Left ventricle myocardium superior (tissue), 1 donor: ENCODE data around the gene EDEM2. TPM values are rescaled to one million over a fixed set of nuclear protein-coding genes. Genes with fewer than 3 reads are reported as not detected.
A peak's percentile ranks its signal among the peaks of the same experiment; 100 is the strongest.
"Not testable (repeated sequence)": the region's sequence is repeated elsewhere in the genome, so short reads cannot be mapped to it uniquely, and the experiment has no call there.

Experiments used
- ATAC-seq: fragments of 200-7000 bp; cut with Tn5 transposase; one replicate; pipeline ENCODE4 v1.9.1; 2020; ENCODE audit warnings: mild to moderate bottlenecking, moderate library complexity
- DNase-seq: peaks from one replicate; pipeline ENCODE4 v3.0.0-alpha.2; 2020
- intact Hi-C: fragments of 100-400 bp; cut with micrococcal nuclease; formaldehyde crosslinking; loops from one replicate; pipeline ENCODE4 v1.11.0; 2022
- total RNA-seq: library from RNA; stranded (reverse); fragmentation: NEBNext Ultra II Directional; extraction: Animal tissue kit (Norgen Biotek cat#: 25700); gene quantifications from one replicate; pipeline ENCODE4 v1.2.1, GENCODE V29; 2021
- donor health status: DM: no; HTN: yes; CAD: no; lungs with severe emphysema.

EDEM2 gene
- total RNA-seq, 1 donor from 2014 or later: 9.7 TPM

- DNase-seq (peak; percentile 85), ATAC-seq (peak; percentile 96)
- intact Hi-C loops: no loop called here
These were observed 24.8 kb upstream of the EDEM2 start, which contains the start of gene PROCR for GRCh38 chr20:35171753-35172433. TSS of gene PROCR (plus strand) at chr20:35172072. CDS start at chr20:35172155, 83 bp downstream.

GRCh38 chr20:35171438-35171752 lies 24.3 kb upstream of the EDEM2 start:
- ATAC-seq (no peak), DNase-seq (no peak)
- intact Hi-C loops: no loop called here

- DNase-seq, intact Hi-C loops: not testable (repeated sequence)
These were observed 21.7 kb upstream of the EDEM2 start for GRCh38 chr20:35168701-35169409.

GRCh38 chr20:35167787-35168186 lies 20.7 kb upstream of the EDEM2 start:
- DNase-seq (no peak), ATAC-seq (no peak)
- intact Hi-C loops: no loop called here

More at GRCh38 chr20:35168701-35169409, 21.7 kb upstream of the EDEM2 start:
- ATAC-seq: not testable (repeated sequence)

GRCh38 chr20:35166242-35166830 lies 19.2 kb upstream of the EDEM2 start:
- ATAC-seq (peak; percentile 94), DNase-seq (peak; percentile 75)
- intact Hi-C loops: no loop called here

- intact Hi-C loops: no loop called here
- ATAC-seq (no peak), DNase-seq (no peak)
These were observed 18.4 kb upstream of the EDEM2 start for GRCh38 chr20:35165221-35166185.

GRCh38 chr20:35164531-35164930 lies 17.4 kb upstream of the EDEM2 start:
- DNase-seq, ATAC-seq, intact Hi-C loops: not testable (repeated sequence)

GRCh38 chr20:35160341-35160740 lies 13.2 kb upstream of the EDEM2 start:
- intact Hi-C loops, DNase-seq, ATAC-seq: not testable (repeated sequence)

- no peak for ATAC-seq
- no peak for DNase-seq
- intact Hi-C loops: no loop called here
These were observed 9.8 kb upstream of the EDEM2 start for GRCh38 chr20:35156978-35157377.

- intact Hi-C loops: no loop called here
- ATAC-seq (no peak), DNase-seq (no peak)
These were observed 8.8 kb upstream of the EDEM2 start for GRCh38 chr20:35155936-35156335.

- intact Hi-C loops: no loop called here
- peak; percentile 80 for ATAC-seq
- DNase-seq: no peak
These were observed 4.6 kb upstream of the EDEM2 start for GRCh38 chr20:35151736-35152135.

GRCh38 chr20:35150846-35151579 lies 3.9 kb upstream of the EDEM2 start:
- DNase-seq (no peak), ATAC-seq (no peak)
- intact Hi-C loops: no loop called here

GRCh38 chr20:35147575-35148071 lies 487 bp upstream of the EDEM2 start:
- ATAC-seq, DNase-seq: not testable (repeated sequence)
- intact Hi-C loops: loop anchor here (10.0 kb wide), 1 partner anchor 53 kb away; the partner anchor contains the start of gene TRPC4AP

- peak; percentile 44 for DNase-seq
- peak; percentile 14 for ATAC-seq
- intact Hi-C loops: loop anchor here (10.0 kb wide), 1 partner anchor 52 kb away; the partner anchor contains the start of gene TRPC4AP
These were observed 727 bp downstream of the EDEM2 start for GRCh38 chr20:35146299-35146919.

- intact Hi-C loops: loop anchor here (2.0 to 10.0 kb wide), 2 partner anchors 50 to 64 kb away; partner anchors contain the start of gene TRPC4AP
- ATAC-seq (peak; percentile 47), DNase-seq (no peak)
These were observed 2.0 kb downstream of the EDEM2 start for GRCh38 chr20:35145141-35145564.

- intact Hi-C loops: loop anchor here (2.0 to 10.0 kb wide), 2 partner anchors 50 to 64 kb away; partner anchors contain the start of gene TRPC4AP
- DNase-seq (no peak), ATAC-seq (no peak)
These were observed 2.4 kb downstream of the EDEM2 start for GRCh38 chr20:35144694-35145093.

GRCh38 chr20:35135867-35136586 lies 11.1 kb downstream of the EDEM2 start:
- ATAC-seq (peak; percentile 80), DNase-seq (peak; percentile 36)
- intact Hi-C loops: no loop called here
